Activated B cell treated with CpG ODN at 0.5 μM for 24 hours (primary cell): Measurements from ENCODE around the gene INSYN2B. TPM values are rescaled to one million over a fixed set of nuclear protein-coding genes. Genes with fewer than 3 reads are reported as not detected.

Source experiments
- ATAC-seq: fragments of 200-7000 bp; cut with Tn5 transposase; one replicate; pipeline ENCODE4 v1.10.0; 2021; ENCODE audit warnings: low read depth, mild to moderate bottlenecking, moderate library complexity
- CTCF ChIA-PET: fragments of 350-600 bp; sonication (Branson Sonifier 250); formaldehyde crosslinking; loops from one replicate; lab custom pipeline; 2021; ENCODE audit warnings: antibody characterized with exemption; lab: Charles Lee
- POLR2A ChIA-PET: fragments of 350-600 bp; sonication (Branson Sonifier 250); formaldehyde crosslinking; loops from one replicate; lab custom pipeline; 2021; ENCODE audit warnings: antibody characterized with exemption; lab: Charles Lee
- DNase-seq: peaks from one replicate; pipeline ENCODE4 v3.0.0; 2022
- H3K27ac Mint-ChIP-seq: one replicate; pipeline ENCODE4 v1.8.0; 2020; ENCODE audit warnings: mixed read lengths
- H3K27me3 Mint-ChIP-seq: one replicate; pipeline ENCODE4 v1.8.0; 2021; ENCODE audit warnings: mixed read lengths
- H3K36me3 Mint-ChIP-seq: one replicate; pipeline ENCODE4 v1.8.0; 2021; ENCODE audit warnings: low read depth, mixed read lengths
- H3K4me1 Mint-ChIP-seq: one replicate; pipeline ENCODE4 v1.8.0; 2021; ENCODE audit warnings: mixed read lengths
- H3K4me3 Mint-ChIP-seq: one replicate; pipeline ENCODE4 v1.8.0; 2020; ENCODE audit warnings: mild to moderate bottlenecking, mixed read lengths
- H3K9me3 Mint-ChIP-seq: one replicate; pipeline ENCODE4 v1.8.0; 2020; ENCODE audit warnings: mixed read lengths
- CTCF ChIP-seq: fragments of 200-600 bp; IDR thresholded peaks from one replicate; pipeline ENCODE4 v1.8.0; 2022; ENCODE audit warnings: antibody characterized with exemption, mild to moderate bottlenecking
- intact Hi-C: fragments of 100-400 bp; cut with micrococcal nuclease; formaldehyde crosslinking; loops from one replicate; pipeline ENCODE4 v1.15.1; 2024
- total RNA-seq: library from RNA; stranded (reverse); gene quantifications from 2 replicates; pipeline ENCODE4 v1.2.3, GENCODE V29; 2022

Gene INSYN2B
- total RNA-seq, 1 donor from 2014 or later: not detected

DNA sequence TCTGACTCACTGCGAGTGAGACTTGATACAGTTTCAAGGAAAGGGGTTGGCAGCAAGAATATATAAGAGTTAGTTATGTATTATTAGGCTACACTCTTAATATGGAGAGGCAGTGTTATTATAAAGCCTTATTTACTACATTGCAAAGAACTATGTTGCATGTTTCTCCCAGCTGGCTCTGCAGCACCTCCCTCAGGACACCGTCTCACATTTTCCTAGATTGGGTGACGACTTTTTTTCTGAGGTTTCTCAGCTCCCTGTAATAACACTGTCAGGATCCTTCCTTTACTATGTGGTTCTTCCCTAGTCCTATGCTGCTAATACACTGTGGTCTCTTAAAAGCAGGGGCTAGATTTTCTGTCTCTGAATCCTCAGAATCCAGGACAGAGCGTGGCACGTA, 153.7 kb downstream of the INSYN2B start:
- peak overlapping the region; percentile 31 for H3K27ac Mint-ChIP-seq
- DNase-seq (no peak), ATAC-seq (no peak)
- no peaks in the 10 kb centered on the region for H3K9me3 Mint-ChIP-seq
- intact Hi-C loops: no loop called here
- no peaks in the 10 kb centered on the region for H3K27me3 Mint-ChIP-seq
- ChIA-PET POLR2A (no interaction called here), CTCF (no interaction called here)
- no peak overlapping the region for H3K4me3 Mint-ChIP-seq
- H3K36me3 Mint-ChIP-seq: peaks cover 57% of the 10 kb centered on the region
- no peak for TF ChIP-seq CTCF
- peaks cover 6% of the 10 kb centered on the region for H3K4me1 Mint-ChIP-seq

DNA sequence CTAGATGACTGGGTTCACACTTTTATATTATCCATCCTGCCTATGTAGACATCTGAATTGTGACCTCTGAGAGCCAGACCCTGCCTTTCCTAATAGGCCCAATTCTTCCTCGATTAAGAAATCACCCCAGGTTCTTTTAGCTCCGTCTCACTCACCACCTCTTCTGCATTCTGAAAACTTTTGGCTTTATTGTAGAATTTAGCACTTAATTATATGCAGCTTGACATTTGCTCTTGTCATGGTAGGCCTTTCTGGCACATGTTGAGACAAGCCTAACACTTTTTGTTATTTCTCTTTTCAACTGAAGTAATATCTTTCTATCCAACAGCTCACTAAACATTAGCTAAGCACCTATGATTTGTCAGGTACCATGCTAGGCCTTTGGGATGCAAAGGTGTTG, 163.3 kb downstream of the INSYN2B start:
- TF ChIP-seq CTCF: no peak
- no peaks in the 10 kb centered on the region for H3K27me3 Mint-ChIP-seq
- no peak for ATAC-seq
- no peaks in the 10 kb centered on the region for H3K4me1 Mint-ChIP-seq
- DNase-seq: no peak
- ChIA-PET CTCF (no interaction called here), POLR2A (no interaction called here)
- H3K27ac Mint-ChIP-seq: no peak overlapping the region
- no peak overlapping the region for H3K4me3 Mint-ChIP-seq
- H3K36me3 Mint-ChIP-seq: peaks cover 79% of the 10 kb centered on the region
- intact Hi-C loops: no loop called here
- H3K9me3 Mint-ChIP-seq: no peaks in the 10 kb centered on the region

GRCh38 chr5:169814522-169814921, 165.8 kb downstream of the INSYN2B start:
- Mint-ChIP-seq H3K4me1 (no peaks in the 10 kb centered on the region), H3K36me3 (peaks cover 88% of the 10 kb centered on the region), H3K9me3 (no peaks in the 10 kb centered on the region), H3K27ac (no peak overlapping the region), H3K27me3 (no peaks in the 10 kb centered on the region), H3K4me3 (no peak overlapping the region)
- ChIA-PET CTCF (no interaction called here), POLR2A (no interaction called here)
- no peak for ATAC-seq
- TF ChIP-seq CTCF: no peak
- intact Hi-C loops: no loop called here
- no peak for DNase-seq

Other genes starting within 250 kb of the INSYN2B start
- gene FOXI1, start 125.4 kb upstream of the INSYN2B start, total RNA-seq: not detected in 2 replicates